ENCODE results near the gene ITPKC.
A peak's percentile ranks its signal among the peaks of the same experiment; 100 is the strongest.
"Not testable (repeated sequence)": the region's sequence is repeated elsewhere in the genome, so short reads cannot be mapped to it uniquely, and the experiment has no call there.

Gene ITPKC

DNA sequence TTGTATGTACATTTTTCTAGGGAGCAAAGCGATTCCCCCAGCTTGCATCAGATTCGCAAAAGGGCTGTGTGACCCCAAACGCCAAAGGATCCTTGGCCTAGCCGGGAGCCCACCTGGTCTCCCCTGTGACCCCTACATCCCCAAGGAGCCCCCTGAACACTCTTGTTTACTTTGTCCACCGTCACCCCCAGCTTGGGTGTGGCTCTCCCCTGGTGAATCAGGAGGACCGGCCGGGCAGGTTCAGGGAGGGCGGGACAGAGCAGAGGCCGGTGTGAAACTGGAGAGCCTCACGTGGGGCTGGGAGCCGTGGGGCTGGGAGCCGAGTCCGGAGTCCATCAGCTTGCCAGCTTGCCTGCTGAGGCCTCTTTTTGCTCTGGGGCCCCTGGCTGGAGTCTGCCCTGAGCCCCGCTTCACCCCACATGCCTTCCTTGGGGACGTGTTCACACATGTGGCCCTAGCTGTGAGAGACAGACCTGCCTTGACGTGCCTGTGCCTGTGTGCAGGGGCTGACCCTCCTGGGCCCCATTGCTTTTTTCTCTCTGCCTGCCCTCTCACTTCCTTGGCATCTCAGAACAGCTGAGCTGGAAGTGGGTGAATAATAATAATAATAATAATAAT, 2.0 kb downstream of the ITPKC start:
- no peaks in the 10 kb centered on the region for H3K9me3 ChIP-seq (ENCODE audit: low read length)
- H3K27ac ChIP-seq (ENCODE audit: low read depth, low read length) = peak overlapping the region; percentile 94
- H3K36me3 ChIP-seq (ENCODE audit: insufficient read depth, low read length) = peaks cover 13% of the 10 kb centered on the region
- H3K27me3 ChIP-seq (ENCODE audit: control insufficient read depth in 1 of 2, insufficient read depth in 2 of 2, low read length in 2 of 2) = no peaks in the 10 kb centered on the region
- H3K9ac ChIP-seq (ENCODE audit: low read length) = peak overlapping the region; percentile 96
- peaks cover 66% of the 10 kb centered on the region for H3K4me1 ChIP-seq (ENCODE audit: insufficient read depth, low read length)
- peak overlapping the region; percentile 83 to 97 for H3K4me3 ChIP-seq (ENCODE audit: low read depth in 1 of 2, low read length in 2 of 2)

DNA sequence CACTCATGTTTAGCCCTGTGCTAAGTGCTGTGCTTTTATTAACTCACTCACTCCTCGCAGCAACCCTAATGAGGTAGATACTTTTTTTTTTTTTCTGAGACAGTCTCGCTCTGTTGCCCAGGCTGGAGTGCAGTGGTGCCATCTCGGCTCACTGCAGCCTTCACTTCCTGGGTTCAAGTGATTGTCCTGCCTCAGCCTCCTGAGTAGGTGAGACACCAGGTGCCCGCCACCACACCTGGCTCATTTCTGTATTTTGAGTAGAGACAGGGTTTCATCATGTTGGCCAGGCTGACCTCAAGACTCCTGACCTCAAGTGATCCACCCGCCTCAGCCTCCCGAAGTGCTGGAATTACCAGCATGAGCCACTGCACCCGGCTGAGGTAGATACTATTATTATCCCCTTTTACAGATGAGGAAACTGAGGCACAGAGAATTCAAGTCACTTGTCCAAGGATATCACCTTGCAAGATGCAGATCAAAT, 2.5 kb downstream of the ITPKC start:
- H3K4me1 ChIP-seq (ENCODE audit: insufficient read depth, low read length) = peaks cover 60% of the 10 kb centered on the region
- H3K4me3 ChIP-seq (ENCODE audit: low read depth in 1 of 2, low read length in 2 of 2) = peak overlapping the region in 1 of 2 donors; percentile 97
- no peak overlapping the region for H3K9ac ChIP-seq (ENCODE audit: low read length)
- no peaks in the 10 kb centered on the region for H3K9me3 ChIP-seq (ENCODE audit: low read length)
- peak overlapping the region; percentile 94 for H3K27ac ChIP-seq (ENCODE audit: low read depth, low read length)
- H3K27me3 ChIP-seq (ENCODE audit: control insufficient read depth in 1 of 2, insufficient read depth in 2 of 2, low read length in 2 of 2) = no peaks in the 10 kb centered on the region
- peaks cover 13% of the 10 kb centered on the region for H3K36me3 ChIP-seq (ENCODE audit: insufficient read depth, low read length)

DNA sequence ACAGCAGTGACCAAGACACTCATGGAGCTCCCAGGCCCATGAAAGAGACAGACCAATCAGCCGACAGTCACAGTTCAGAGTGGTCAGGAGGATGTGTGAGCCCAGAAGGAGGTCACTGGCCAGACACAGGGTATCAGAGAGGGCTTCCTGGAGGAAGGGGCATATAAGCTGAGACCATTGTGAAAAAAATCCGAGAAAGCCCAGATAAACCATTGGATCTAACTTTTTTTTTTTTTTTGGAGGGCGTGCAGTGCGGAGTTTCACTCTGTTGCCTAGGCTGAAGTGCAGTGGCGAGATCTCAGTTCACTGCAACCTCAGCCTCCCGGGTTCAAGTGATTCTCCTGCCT, 4.2 kb downstream of the ITPKC start:
- Histone ChIP-seq H3K36me3 (ENCODE audit: insufficient read depth, low read length) (peaks cover 19% of the 10 kb centered on the region), H3K4me1 (ENCODE audit: insufficient read depth, low read length) (peaks cover 47% of the 10 kb centered on the region), H3K4me3 (ENCODE audit: low read depth in 1 of 2, low read length in 2 of 2) (peak overlapping the region; percentile 0 to 37)

DNA sequence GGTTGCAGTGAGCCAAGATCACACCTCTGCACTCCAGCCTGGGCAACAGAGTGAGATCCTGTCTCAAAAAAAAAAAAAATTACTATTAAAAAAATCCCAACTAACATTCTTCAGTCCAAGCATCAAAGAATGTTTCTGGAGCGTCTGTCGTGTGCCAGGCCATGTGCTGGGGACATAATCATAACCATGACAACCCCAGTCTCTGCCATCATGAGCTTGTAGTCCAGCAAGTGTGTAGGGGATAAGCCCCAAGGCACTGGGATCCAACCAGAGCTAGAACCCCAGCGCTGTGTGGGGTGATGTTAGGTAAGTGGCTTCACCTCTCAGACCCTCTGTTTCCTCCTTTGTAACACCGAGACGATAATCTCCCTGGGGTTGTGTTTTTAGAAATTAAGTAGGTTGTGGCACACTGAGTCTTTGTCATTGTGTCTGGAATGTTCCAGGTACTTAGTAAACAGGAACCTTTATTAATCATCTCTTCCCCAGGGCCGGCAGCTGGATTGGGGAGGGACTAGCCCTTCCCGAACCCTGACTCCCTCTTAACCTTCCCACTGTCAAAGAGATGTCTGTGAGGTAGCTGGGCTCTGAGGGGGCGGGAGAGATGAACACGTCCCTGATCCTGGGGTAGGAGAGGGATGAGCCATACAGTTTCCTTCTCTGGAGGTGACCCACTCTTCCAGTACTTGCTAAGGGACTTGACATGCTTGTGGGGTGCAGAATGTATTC, 5.2 kb downstream of the ITPKC start:
- Histone ChIP-seq H3K27me3 (ENCODE audit: control insufficient read depth in 1 of 2, insufficient read depth in 2 of 2, low read length in 2 of 2) (no peaks in the 10 kb centered on the region), H3K4me1 (ENCODE audit: insufficient read depth, low read length) (peaks cover 44% of the 10 kb centered on the region), H3K9me3 (ENCODE audit: low read length) (no peaks in the 10 kb centered on the region), H3K4me3 (ENCODE audit: low read depth in 1 of 2, low read length in 2 of 2) (no peak overlapping the region), H3K9ac (ENCODE audit: low read length) (no peak overlapping the region), H3K36me3 (ENCODE audit: insufficient read depth, low read length) (peaks cover 25% of the 10 kb centered on the region), H3K27ac (ENCODE audit: low read depth, low read length) (no peak overlapping the region)

More for the DNA sequence above, 4.2 kb downstream of the ITPKC start:
- H3K27me3 ChIP-seq (ENCODE audit: control insufficient read depth in 1 of 2, insufficient read depth in 2 of 2, low read length in 2 of 2) = no peaks in the 10 kb centered on the region
- H3K27ac ChIP-seq (ENCODE audit: low read depth, low read length) = peak overlapping the region; percentile 76
- H3K9ac ChIP-seq (ENCODE audit: low read length) = no peak overlapping the region
- no peaks in the 10 kb centered on the region for H3K9me3 ChIP-seq (ENCODE audit: low read length)

DNA sequence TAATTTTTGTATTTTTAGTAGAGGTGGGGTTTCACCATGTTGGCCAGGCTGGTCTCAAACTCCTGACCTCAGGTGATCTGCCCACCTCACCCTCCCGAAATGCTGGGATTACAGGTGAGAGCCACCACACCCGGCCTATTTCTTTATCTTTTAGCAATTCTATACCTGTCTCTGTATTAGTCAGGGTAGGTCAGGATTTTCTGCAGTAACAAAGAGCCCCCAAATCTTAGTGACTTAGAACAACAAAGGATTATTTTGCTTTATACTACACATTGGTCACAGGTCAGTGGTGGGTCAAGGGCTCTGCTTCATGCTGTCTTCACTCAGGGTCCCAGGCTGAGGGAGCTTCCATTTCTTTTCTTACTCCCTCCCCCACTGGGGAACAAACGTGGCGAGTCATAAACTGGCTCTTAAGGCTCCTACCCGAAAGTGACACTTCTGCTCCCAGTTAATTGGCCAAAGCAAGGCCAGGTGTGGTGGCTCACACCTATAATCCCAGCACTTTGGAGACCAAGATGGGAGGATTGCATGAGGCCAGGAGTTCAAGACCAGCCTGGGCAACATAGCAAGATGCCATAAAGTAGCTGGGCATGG, 6.8 kb downstream of the ITPKC start:
- no peak overlapping the region for H3K9ac ChIP-seq (ENCODE audit: low read length)
- H3K36me3 ChIP-seq (ENCODE audit: insufficient read depth, low read length) = peaks cover 39% of the 10 kb centered on the region
- no peak overlapping the region for H3K4me3 ChIP-seq (ENCODE audit: low read depth in 1 of 2, low read length in 2 of 2)
- peaks cover 34% of the 10 kb centered on the region for H3K4me1 ChIP-seq (ENCODE audit: insufficient read depth, low read length)
- H3K27ac ChIP-seq (ENCODE audit: low read depth, low read length) = no peak overlapping the region
- H3K9me3 ChIP-seq (ENCODE audit: low read length) = no peaks in the 10 kb centered on the region
- no peaks in the 10 kb centered on the region for H3K27me3 ChIP-seq (ENCODE audit: control insufficient read depth in 1 of 2, insufficient read depth in 2 of 2, low read length in 2 of 2)

DNA sequence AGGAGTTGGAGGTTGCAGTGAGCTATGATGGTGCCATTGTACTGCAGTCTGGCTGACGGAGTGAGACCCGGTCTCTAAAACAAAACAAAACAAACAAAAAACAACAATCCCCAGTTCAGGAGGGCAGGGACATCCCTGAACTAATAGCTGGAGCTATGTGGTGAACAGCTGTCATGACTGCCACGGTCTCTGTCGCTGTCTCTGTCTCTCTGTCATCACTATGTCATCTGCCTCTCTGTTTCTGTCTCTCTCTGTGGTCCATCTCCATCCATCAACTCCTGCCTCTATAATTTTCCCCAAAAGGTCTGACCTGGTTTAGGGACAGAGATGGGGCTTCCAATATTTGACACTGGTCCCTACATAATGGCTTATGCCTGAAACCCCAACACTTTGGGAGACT, 7.4 kb downstream of the ITPKC start:
- no peak overlapping the region for H3K27ac ChIP-seq (ENCODE audit: low read depth, low read length)
- no peak overlapping the region for H3K4me3 ChIP-seq (ENCODE audit: low read depth in 1 of 2, low read length in 2 of 2)

DNA sequence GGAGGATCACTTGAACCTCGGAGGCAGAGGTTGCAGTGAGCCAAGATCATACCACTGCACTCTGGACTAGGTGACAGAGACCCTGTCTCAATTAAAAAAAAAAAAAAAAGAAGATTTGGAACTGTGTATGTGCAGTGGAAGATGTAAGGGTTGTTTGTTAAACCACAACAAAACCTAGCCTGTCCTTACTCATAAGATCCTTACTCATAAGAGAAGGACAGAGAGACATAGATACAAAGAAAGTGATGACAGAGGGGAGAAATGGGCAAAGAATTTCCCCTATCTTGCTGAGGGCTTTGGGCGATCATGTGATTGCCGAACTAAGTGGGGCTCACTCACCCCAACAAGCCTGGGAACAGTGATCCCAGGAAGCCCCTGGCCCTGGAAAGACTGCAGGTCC, 7.9 kb downstream of the ITPKC start:
- peaks cover 49% of the 10 kb centered on the region for H3K36me3 ChIP-seq (ENCODE audit: insufficient read depth, low read length)
- H3K9ac ChIP-seq (ENCODE audit: low read length) = no peak overlapping the region
- H3K4me3 ChIP-seq (ENCODE audit: low read depth in 1 of 2, low read length in 2 of 2) = no peak overlapping the region
- peaks cover 26% of the 10 kb centered on the region for H3K4me1 ChIP-seq (ENCODE audit: insufficient read depth, low read length)
- no peak overlapping the region for H3K27ac ChIP-seq (ENCODE audit: low read depth, low read length)
- H3K9me3 ChIP-seq (ENCODE audit: low read length) = no peaks in the 10 kb centered on the region
- H3K27me3 ChIP-seq (ENCODE audit: control insufficient read depth in 1 of 2, insufficient read depth in 2 of 2, low read length in 2 of 2) = no peaks in the 10 kb centered on the region

More for the DNA sequence above, 7.4 kb downstream of the ITPKC start:
- Histone ChIP-seq H3K36me3 (ENCODE audit: insufficient read depth, low read length) (peaks cover 45% of the 10 kb centered on the region), H3K9ac (ENCODE audit: low read length) (no peak overlapping the region), H3K4me1 (ENCODE audit: insufficient read depth, low read length) (peaks cover 31% of the 10 kb centered on the region), H3K27me3 (ENCODE audit: control insufficient read depth in 1 of 2, insufficient read depth in 2 of 2, low read length in 2 of 2) (no peaks in the 10 kb centered on the region), H3K9me3 (ENCODE audit: low read length) (no peaks in the 10 kb centered on the region)

DNA sequence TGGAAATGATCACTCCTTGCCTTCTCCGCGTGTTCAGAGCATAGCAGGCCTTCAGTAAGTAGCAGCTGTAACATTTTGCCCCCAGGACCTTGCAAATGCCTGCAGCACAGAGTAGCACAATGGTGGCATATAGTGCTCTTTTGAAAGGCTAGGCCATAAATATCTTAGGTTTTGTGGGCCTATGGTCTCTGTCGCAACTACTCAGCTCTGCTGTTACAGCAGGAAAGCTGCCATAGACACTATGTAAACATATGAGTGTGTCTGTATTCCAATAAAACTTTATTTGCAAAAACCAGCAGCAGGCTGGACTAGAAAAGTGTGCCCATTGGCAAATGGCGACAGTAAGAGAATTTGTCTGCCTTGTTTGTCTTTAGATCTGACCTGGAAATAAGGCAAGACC, 9.4 kb downstream of the ITPKC start:
- no peak overlapping the region for H3K9ac ChIP-seq (ENCODE audit: low read length)
- H3K4me3 ChIP-seq (ENCODE audit: low read depth in 1 of 2, low read length in 2 of 2) = no peak overlapping the region
- H3K36me3 ChIP-seq (ENCODE audit: insufficient read depth, low read length) = peaks cover 56% of the 10 kb centered on the region
- H3K4me1 ChIP-seq (ENCODE audit: insufficient read depth, low read length) = peaks cover 11% of the 10 kb centered on the region
- no peaks in the 10 kb centered on the region for H3K27me3 ChIP-seq (ENCODE audit: control insufficient read depth in 1 of 2, insufficient read depth in 2 of 2, low read length in 2 of 2)
- no peak overlapping the region for H3K27ac ChIP-seq (ENCODE audit: low read depth, low read length)
- H3K9me3 ChIP-seq (ENCODE audit: low read length) = no peaks in the 10 kb centered on the region

DNA sequence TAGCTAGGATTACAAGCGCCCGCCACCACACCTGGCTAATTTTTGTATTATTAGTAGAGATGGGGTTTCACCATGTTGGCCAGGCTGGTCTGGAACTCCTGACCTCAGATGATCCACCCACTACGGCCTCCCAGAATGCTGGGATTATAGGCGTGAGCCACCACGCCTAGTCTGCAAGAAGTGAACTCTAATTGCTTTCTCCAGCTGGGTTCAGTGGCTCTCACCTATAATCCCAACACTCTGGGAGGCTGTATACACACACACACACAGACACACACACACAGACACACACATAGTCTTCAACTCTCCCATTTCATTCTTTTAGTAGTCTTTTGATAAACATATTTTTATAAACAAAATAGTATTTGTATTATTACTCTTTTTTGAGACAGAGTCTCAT, 13.2 kb downstream of the ITPKC start:
- not testable (repeated sequence) for H3K4me1 ChIP-seq (ENCODE audit: insufficient read depth, low read length); H3K27ac ChIP-seq (ENCODE audit: low read depth, low read length); H3K27me3 ChIP-seq (ENCODE audit: control insufficient read depth in 1 of 2, insufficient read depth in 2 of 2, low read length in 2 of 2); H3K4me3 ChIP-seq (ENCODE audit: low read depth in 1 of 2, low read length in 2 of 2); H3K9me3 ChIP-seq (ENCODE audit: low read length); H3K9ac ChIP-seq (ENCODE audit: low read length)
- peaks cover 72% of the 10 kb centered on the region for H3K36me3 ChIP-seq (ENCODE audit: insufficient read depth, low read length)

DNA sequence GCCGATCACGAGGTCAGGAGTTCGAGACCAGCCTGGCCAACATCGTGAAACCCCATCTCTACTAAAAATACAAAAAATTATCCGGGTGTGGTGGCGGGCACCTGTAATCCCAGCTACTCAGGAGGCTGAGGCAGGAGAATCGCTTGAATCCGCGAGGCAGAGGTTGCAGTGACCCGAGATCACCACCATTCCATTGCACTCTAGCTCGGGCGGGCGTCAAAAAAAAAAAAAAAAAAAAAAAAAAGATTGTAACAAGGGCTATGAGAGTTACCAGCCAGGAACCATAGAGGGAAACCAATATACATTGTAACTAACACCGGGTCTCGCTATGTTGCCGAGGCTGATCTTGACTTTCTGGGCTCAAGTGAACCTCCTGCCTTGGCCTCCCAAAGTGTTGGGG, 15.4 kb downstream of the ITPKC start:
- H3K4me3 ChIP-seq (ENCODE audit: low read depth in 1 of 2, low read length in 2 of 2); H3K9me3 ChIP-seq (ENCODE audit: low read length); H3K4me1 ChIP-seq (ENCODE audit: insufficient read depth, low read length); H3K27ac ChIP-seq (ENCODE audit: low read depth, low read length); H3K27me3 ChIP-seq (ENCODE audit: control insufficient read depth in 1 of 2, insufficient read depth in 2 of 2, low read length in 2 of 2); H3K9ac ChIP-seq (ENCODE audit: low read length): not testable (repeated sequence)
- H3K36me3 ChIP-seq (ENCODE audit: insufficient read depth, low read length) = peaks cover 78% of the 10 kb centered on the region

DNA sequence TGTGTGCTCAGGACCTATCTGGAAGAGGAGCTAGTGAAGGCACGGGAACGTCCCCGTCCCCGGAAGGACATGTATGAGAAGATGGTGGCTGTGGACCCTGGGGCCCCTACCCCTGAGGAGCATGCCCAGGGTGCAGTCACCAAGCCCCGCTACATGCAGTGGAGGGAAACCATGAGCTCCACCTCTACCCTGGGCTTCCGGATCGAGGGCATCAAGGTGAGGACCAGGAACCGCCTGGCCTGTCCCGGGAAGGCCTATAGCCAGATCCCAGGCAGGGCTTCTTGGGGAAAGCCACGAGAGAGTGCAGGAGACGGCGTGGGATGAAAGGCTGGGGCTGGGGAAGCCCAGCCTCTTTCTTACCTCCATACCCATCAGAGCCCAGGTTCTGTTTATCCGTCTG, 16.2 kb downstream of the ITPKC start:
- H3K9ac ChIP-seq (ENCODE audit: low read length) = no peak overlapping the region
- no peaks in the 10 kb centered on the region for H3K27me3 ChIP-seq (ENCODE audit: control insufficient read depth in 1 of 2, insufficient read depth in 2 of 2, low read length in 2 of 2)
- no peaks in the 10 kb centered on the region for H3K9me3 ChIP-seq (ENCODE audit: low read length)
- no peak overlapping the region for H3K27ac ChIP-seq (ENCODE audit: low read depth, low read length)
- H3K4me1 ChIP-seq (ENCODE audit: insufficient read depth, low read length) = no peaks in the 10 kb centered on the region
- peaks cover 74% of the 10 kb centered on the region for H3K36me3 ChIP-seq (ENCODE audit: insufficient read depth, low read length)
- H3K4me3 ChIP-seq (ENCODE audit: low read depth in 1 of 2, low read length in 2 of 2) = no peak overlapping the region
